Adrenal gland (tissue), 5 donors: ENCODE results near the gene YARS1.

Source experiments
- POLR2A ChIP-seq, 2 donors: fragments of 450-650 bp; IDR thresholded peaks; one replicate each; pipeline ENCODE4 v1.6.1; 2017; ENCODE audit warnings: antibody characterized with exemption in 2 of 2, mild to moderate bottlenecking in 2 of 2, moderate library complexity in 1 of 2
- TF ChIP-seq, protein P1 (sequence below), 6 experiments: fragments of 450-650 bp in 4 of 6; fragments of 200-600 bp in 2 of 6; sonication (generic) in 1 of 6; IDR thresholded peaks; 1 replicate in 5 of 6; 2 replicates in 1 of 6; pipeline versions ENCODE4 v1.5.1 to v1.8.0; 2016 to 2021; ENCODE audit warnings: antibody characterized with exemption in 6 of 6, mild to moderate bottlenecking in 2 of 6, moderate library complexity in 1 of 6
- donor health status: DM: no; HTN: no; CAD: no.

GRCh38 chr1:32767156-32767555 lies 50.0 kb downstream of the YARS1 start:
- no peak for TF ChIP-seq POLR2A (IDR thresholded peaks at IDR 0.05)
- TF ChIP-seq, protein P1, sequence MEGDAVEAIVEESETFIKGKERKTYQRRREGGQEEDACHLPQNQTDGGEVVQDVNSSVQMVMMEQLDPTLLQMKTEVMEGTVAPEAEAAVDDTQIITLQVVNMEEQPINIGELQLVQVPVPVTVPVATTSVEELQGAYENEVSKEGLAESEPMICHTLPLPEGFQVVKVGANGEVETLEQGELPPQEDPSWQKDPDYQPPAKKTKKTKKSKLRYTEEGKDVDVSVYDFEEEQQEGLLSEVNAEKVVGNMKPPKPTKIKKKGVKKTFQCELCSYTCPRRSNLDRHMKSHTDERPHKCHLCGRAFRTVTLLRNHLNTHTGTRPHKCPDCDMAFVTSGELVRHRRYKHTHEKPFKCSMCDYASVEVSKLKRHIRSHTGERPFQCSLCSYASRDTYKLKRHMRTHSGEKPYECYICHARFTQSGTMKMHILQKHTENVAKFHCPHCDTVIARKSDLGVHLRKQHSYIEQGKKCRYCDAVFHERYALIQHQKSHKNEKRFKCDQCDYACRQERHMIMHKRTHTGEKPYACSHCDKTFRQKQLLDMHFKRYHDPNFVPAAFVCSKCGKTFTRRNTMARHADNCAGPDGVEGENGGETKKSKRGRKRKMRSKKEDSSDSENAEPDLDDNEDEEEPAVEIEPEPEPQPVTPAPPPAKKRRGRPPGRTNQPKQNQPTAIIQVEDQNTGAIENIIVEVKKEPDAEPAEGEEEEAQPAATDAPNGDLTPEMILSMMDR (IDR thresholded peaks at IDR 0.05) = no peak
